AG04450 (cell line): ENCODE data around the gene GALM. TPM values are rescaled to one million over a fixed set of nuclear protein-coding genes. Genes with fewer than 3 reads are reported as not detected.

Experiments
- CTCF ChIA-PET: fragments of 300-600, 350-600 bp; formaldehyde crosslinking; extraction: SDS; loops from one replicate; lab custom pipeline; 2022; ENCODE audit warnings: antibody characterized with exemption, inconsistent platforms; lab: Charles Lee
- POLR2A ChIA-PET: fragments of 350-600 bp; formaldehyde crosslinking; extraction: SDS; loops from one replicate; lab custom pipeline; 2021; ENCODE audit warnings: antibody characterized with exemption, inconsistent platforms; lab: Yijun Ruan, JAX
- DNase-seq: peaks from one replicate; pipeline ENCODE4 v3.0.0-alpha.2; 2011; ENCODE audit warnings: low read depth, low spot score
- H3K27ac ChIP-seq: one replicate; pipeline ENCODE4 v1.5.1; 2012; ENCODE audit warnings: low read depth, low read length, control low read depth
- H3K27me3 ChIP-seq: one replicate; pipeline ENCODE4 v1.6.0; 2012; ENCODE audit warnings: low read length; ENCODE audit not compliant: control insufficient read depth, insufficient read depth
- H3K4me3 ChIP-seq: 2 replicates; pipeline ENCODE4 v1.5.1; 2011; ENCODE audit warnings: mild to moderate bottlenecking, low read depth, low read length, control low read depth
- H3K9me3 ChIP-seq: 2 replicates; pipeline ENCODE4 v1.5.1; 2012; ENCODE audit warnings: low read length; ENCODE audit not compliant: control insufficient read depth, insufficient read depth
- CTCF ChIP-seq: IDR thresholded peaks from 2 replicates; pipeline ENCODE4 v1.5.1; 2011; ENCODE audit warnings: low read depth, low read length, control low read depth, inconsistent platforms
- polyA plus RNA-seq: library from polyadenylated mRNA; depleted of rRNA; stranded (reverse); fragments of >200 nt; gene quantifications from 2 replicates; pipeline ENCODE4 v1.2.3, GENCODE V29; 2011

GALM gene
- polyA plus RNA-seq, 1 experiment = 19.0 TPM

- ChIA-PET CTCF (no interaction called here), POLR2A (no interaction called here)
- no peak overlapping the region for H3K4me3 ChIP-seq
- DNase-seq = no peak
- H3K9me3 ChIP-seq = peaks cover 2% of the 10 kb centered on the region; the same call in 1 of the 2 replicates
- H3K27me3 ChIP-seq = no peaks in the 10 kb centered on the region
- no peak overlapping the region for H3K27ac ChIP-seq
- no peak for TF ChIP-seq CTCF
These were observed 16.7 kb upstream of the GALM start for GRCh38 chr2:38649176-38649728.

- POLR2A ChIA-PET = no interaction called here
- no peak for DNase-seq
- TF ChIP-seq CTCF = no peak
- H3K4me3 ChIP-seq = no peak overlapping the region
- CTCF ChIA-PET = no interaction called here
- H3K27me3 ChIP-seq = no peaks in the 10 kb centered on the region
- H3K27ac ChIP-seq = peak overlapping the region; percentile 11
- peaks cover 2% of the 10 kb centered on the region; the same call in 1 of the 2 replicates for H3K9me3 ChIP-seq
These were observed 15.9 kb upstream of the GALM start for GRCh38 chr2:38650012-38650411.

- ChIA-PET POLR2A (no interaction called here), CTCF (no interaction called here)
These were observed 15.2 kb upstream of the GALM start for GRCh38 chr2:38650717-38651116.

GRCh38 chr2:38652431-38653273, 13.3 kb upstream of the GALM start:
- no peak for TF ChIP-seq CTCF
- Histone ChIP-seq H3K27ac (no peak overlapping the region), H3K27me3 (no peaks in the 10 kb centered on the region), H3K9me3 (peaks cover 2% of the 10 kb centered on the region; the same call in 1 of the 2 replicates), H3K4me3 (no peak overlapping the region)
- POLR2A ChIA-PET = interaction anchor here (0.7 kb wide), 2 partner anchors 9 to 46 kb away, joined by 3 to 4 read pairs; no protein-coding TSS in a partner anchor
- CTCF ChIA-PET = interaction anchor here (0.6 to 1.2 kb wide), 2 partner anchors 30 to 116 kb away, joined by 3 read pairs; no protein-coding TSS in a partner anchor
- DNase-seq = no peak

More at GRCh38 chr2:38650717-38651116, 15.2 kb upstream of the GALM start:
- Histone ChIP-seq H3K9me3 (peaks cover 2% of the 10 kb centered on the region; the same call in 1 of the 2 replicates), H3K27me3 (no peaks in the 10 kb centered on the region), H3K4me3 (no peak overlapping the region), H3K27ac (no peak overlapping the region)
- no peak for TF ChIP-seq CTCF
- DNase-seq = no peak

- POLR2A ChIA-PET = no interaction called here
- DNase-seq = no peak
- Histone ChIP-seq H3K27ac (no peak overlapping the region), H3K9me3 (peaks cover 2% of the 10 kb centered on the region; the same call in 1 of the 2 replicates), H3K27me3 (no peaks in the 10 kb centered on the region), H3K4me3 (no peak overlapping the region)
- TF ChIP-seq CTCF = no peak
- CTCF ChIA-PET = no interaction called here
These were observed 12.6 kb upstream of the GALM start for GRCh38 chr2:38653380-38653714.
